SK-N-SH (cell line): Measurements from ENCODE around the gene TMPRSS9. TPM values are rescaled to one million over a fixed set of nuclear protein-coding genes. Genes with fewer than 3 reads are reported as not detected.

Experiments
- CTCF ChIA-PET: fragments of 300-600, 350-600 bp; formaldehyde crosslinking; extraction: SDS; loops from one replicate; lab custom pipeline; 2021; lab: Yijun Ruan, JAX
- POLR2A ChIA-PET: fragments of 350-600 bp; sonication (Branson Sonifier 250); formaldehyde crosslinking; extraction: SDS; loops from one replicate; lab custom pipeline; 2020; ENCODE audit warnings: antibody characterized with exemption, inconsistent platforms; lab: Yijun Ruan, JAX
- DNase-seq: peaks from one replicate; pipeline ENCODE4 v3.0.0; 2012
- H2AFZ ChIP-seq: fragments of 200-600 bp; sonication (generic); 2 replicates; pipeline ENCODE4 v1.8.1; 2016; ENCODE audit warnings: antibody characterized with exemption, mild to moderate bottlenecking, low read depth
- H3F3A ChIP-seq: fragments of 200-600 bp; sonication (generic); replicated peaks from 2 replicates; pipeline ENCODE3; 2016; ENCODE audit warnings: antibody characterized with exemption, mild to moderate bottlenecking; ENCODE audit not compliant: insufficient read depth
- H3K27ac ChIP-seq, 2 experiments: fragments of 200-500 bp in 1 of 2; fragments of 200-600 bp in 1 of 2; sonication (Bioruptor generic) in 1 of 2; sonication (generic), shearing (Covaris generic) in 1 of 2; 2 replicates each; pipeline versions ENCODE4 v1.5.1 to v1.6.1; 2014 to 2016; ENCODE audit warnings: low read depth in 2 of 2, inconsistent platforms in 1 of 2, low read length in 1 of 2, mild to moderate bottlenecking in 1 of 2, mixed read lengths in 1 of 2
- H3K27me3 ChIP-seq: fragments of 200-600 bp; sonication (generic), shearing (Covaris generic); 2 replicates; pipeline ENCODE4 v1.6.1; 2016; ENCODE audit warnings: mixed run types; ENCODE audit not compliant: insufficient read depth
- H3K36me3 ChIP-seq, 2 experiments: fragments of 200-500 bp in 1 of 2; fragments of 200-600 bp in 1 of 2; sonication (Bioruptor generic) in 1 of 2; sonication (generic) in 1 of 2; replicated peaks in 1 of 2; 2 replicates each; pipeline versions ENCODE3 to v1.5.1; 2014 to 2016; ENCODE audit warnings: low read length in 1 of 2, mild to moderate bottlenecking in 1 of 2; ENCODE audit not compliant: insufficient read depth in 2 of 2, control insufficient read depth in 1 of 2
- H3K4me1 ChIP-seq, 2 experiments: fragments of 200-500 bp in 1 of 2; fragments of 200-600 bp in 1 of 2; sonication (Bioruptor generic) in 1 of 2; sonication (generic), shearing (Covaris generic) in 1 of 2; 2 replicates each; pipeline versions ENCODE4 v1.5.1 to v1.6.1; 2014 to 2016; ENCODE audit warnings: low read depth in 1 of 2, low read length in 1 of 2, mixed run types in 1 of 2; ENCODE audit not compliant: insufficient read depth in 2 of 2, control insufficient read depth in 1 of 2
- H3K4me2 ChIP-seq: fragments of 200-600 bp; sonication (generic), shearing (Covaris generic); 2 replicates; pipeline ENCODE4 v1.6.1; 2017; ENCODE audit warnings: mixed run types
- H3K4me3 ChIP-seq, 2 experiments: fragments of 200-500 bp in 1 of 2; fragments of 200-600 bp in 1 of 2; sonication (Bioruptor generic) in 1 of 2; sonication (generic), shearing (Covaris generic) in 1 of 2; 2 replicates each; pipeline versions ENCODE4 v1.5.1 to v1.8.1; 2014 to 2016; ENCODE audit warnings: low read depth in 2 of 2, inconsistent platforms in 1 of 2, low read length in 1 of 2, mild to moderate bottlenecking in 1 of 2, mixed read lengths in 1 of 2, moderate library complexity in 1 of 2
- H3K79me2 ChIP-seq: fragments of 200-600 bp; sonication (generic); 2 replicates; pipeline ENCODE4 v1.8.1; 2017; ENCODE audit warnings: mild to moderate bottlenecking; ENCODE audit not compliant: insufficient read depth
- H3K9ac ChIP-seq: fragments of 200-600 bp; sonication (generic); 2 replicates; pipeline ENCODE4 v1.6.1; 2017; ENCODE audit warnings: mixed run types
- H3K9me2 ChIP-seq: fragments of 200-600 bp; sonication (generic); 2 replicates; pipeline ENCODE4 v1.6.1; 2017; ENCODE audit warnings: mixed run types
- H3K9me3 ChIP-seq: fragments of 200-600 bp; sonication (generic); 2 replicates; pipeline ENCODE4 v1.6.1; 2017; ENCODE audit warnings: mixed run types, mild to moderate bottlenecking, moderate library complexity
- H4K20me1 ChIP-seq: fragments of 200-600 bp; sonication (generic); 2 replicates; pipeline ENCODE4 v1.6.1; 2017; ENCODE audit warnings: mild to moderate bottlenecking, mixed run types; ENCODE audit not compliant: insufficient read depth
- CHD2 ChIP-seq: fragments of 150-350 bp; IDR thresholded peaks from 2 replicates; pipeline ENCODE4 v1.6.1; 2018; ENCODE audit warnings: low read length; ENCODE audit not compliant: partially characterized antibody
- EP300 ChIP-seq, 2 experiments: IDR thresholded peaks; 2 replicates each; pipeline versions ENCODE4 v1.4.0 to v1.6.1; 2012; ENCODE audit warnings: borderline replicate concordance in 1 of 2, low read depth in 1 of 2, low read length in 1 of 2
- EZH2phosphoT487 ChIP-seq: fragments of 200-600 bp; sonication (generic); IDR thresholded peaks from 2 replicates; pipeline ENCODE4 v1.6.1; 2017; ENCODE audit warnings: low read depth, mixed run types, mild to moderate bottlenecking, antibody characterized with exemption, moderate library complexity, borderline replicate concordance
- FOXJ3 ChIP-seq: sonication (generic); formaldehyde crosslinking; IDR thresholded peaks from 2 replicates; pipeline ENCODE4 v1.5.1; 2020; ENCODE audit warnings: mild to moderate bottlenecking, missing genetic modification reagents
- GABPA ChIP-seq: IDR thresholded peaks from 2 replicates; pipeline ENCODE4 v1.4.0; 2012; ENCODE audit warnings: low read depth, mild to moderate bottlenecking
- JUND ChIP-seq: IDR thresholded peaks from 2 replicates; pipeline ENCODE4 v1.4.0; 2012
- NFIC ChIP-seq: IDR thresholded peaks from 2 replicates; pipeline ENCODE4 v1.4.0; 2012; ENCODE audit warnings: borderline replicate concordance
- RAD21 ChIP-seq: IDR thresholded peaks from 2 replicates; pipeline ENCODE4 v1.6.1; 2012; ENCODE audit warnings: mild to moderate bottlenecking, low read length
- RFX5 ChIP-seq: IDR thresholded peaks from 2 replicates; pipeline ENCODE4 v1.6.1; 2012; ENCODE audit warnings: mild to moderate bottlenecking, improper control_type of control experiment, low read length
- SIN3A ChIP-seq: IDR thresholded peaks from 2 replicates; pipeline ENCODE4 v1.6.1; 2012; ENCODE audit warnings: low read depth, mild to moderate bottlenecking, low read length, moderate library complexity, borderline replicate concordance
- SMC3 ChIP-seq: IDR thresholded peaks from 2 replicates; pipeline ENCODE4 v1.6.1; 2012; ENCODE audit warnings: low read depth, low read length, improper control_type of control experiment
- TAF1 ChIP-seq: IDR thresholded peaks from 2 replicates; pipeline ENCODE4 v1.6.1; 2012; ENCODE audit warnings: low read depth, mild to moderate bottlenecking, low read length, moderate library complexity, borderline replicate concordance
- YY1 ChIP-seq: IDR thresholded peaks from 2 replicates; pipeline ENCODE4 v1.4.0; 2012; ENCODE audit warnings: low read depth, mild to moderate bottlenecking
- WGBS: methylation state at CpG from one replicate; pipeline ENCODE4 v1.1.6; 2017; ENCODE audit warnings: low lambda C conversion rate; 5-methylcytosine and 5-hydroxymethylcytosine counted together
- polyA plus RNA-seq, 3 experiments: library from polyadenylated mRNA; depleted of rRNA; stranded (reverse); fragments of >200 nt; gene quantifications; 2 replicates each; pipeline ENCODE4 v1.2.3, GENCODE V29; 2012
- TF ChIP-seq, protein P1 (sequence below): fragments of 200-600 bp; sonication (generic); IDR thresholded peaks from 2 replicates; pipeline ENCODE4 v1.6.1; 2017; ENCODE audit warnings: antibody characterized with exemption, mild to moderate bottlenecking, moderate library complexity
- TF ChIP-seq, protein P2 (sequence below): IDR thresholded peaks from 2 replicates; pipeline ENCODE4 v1.4.0; 2012; ENCODE audit warnings: low read depth, borderline replicate concordance
- TF ChIP-seq, protein P3 (sequence below): fragments of 150-350 bp; IDR thresholded peaks from 2 replicates; pipeline ENCODE4 v1.6.1; 2016; ENCODE audit warnings: mild to moderate bottlenecking, low read depth, low read length
- TF ChIP-seq, protein P4 (sequence below): fragments of 150-350 bp; IDR thresholded peaks from 2 replicates; pipeline ENCODE4 v1.6.1; 2017; ENCODE audit warnings: antibody characterized with exemption, low read length, low read depth, borderline replicate concordance

The TMPRSS9 gene
- polyA plus RNA-seq, 1 of the 3 experiments (the other 2 are of a cell fraction) = not detected

DNA sequence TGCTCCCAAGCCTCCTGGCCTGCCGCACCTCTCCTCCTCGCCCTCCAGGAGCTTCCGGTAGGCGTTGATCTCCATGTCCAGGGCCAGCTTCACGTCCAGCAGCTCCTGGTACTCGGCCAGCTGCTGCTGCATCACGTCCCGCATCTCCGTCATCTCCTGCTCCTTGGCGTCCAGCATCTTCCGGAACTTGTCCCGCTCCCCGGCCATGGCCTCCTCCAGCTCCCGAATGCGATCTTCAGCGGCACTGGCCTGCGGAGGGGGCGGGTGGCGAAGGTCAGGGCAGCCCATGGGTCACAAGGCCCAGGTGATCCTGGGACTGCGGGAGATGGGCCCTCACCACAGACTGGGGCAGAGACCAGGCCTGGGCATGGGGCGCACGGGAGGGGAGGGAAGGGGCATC is 74.2 kb downstream of the TMPRSS9 start:
- POLR2A ChIA-PET = interaction anchor here (1.0 kb wide), 1 partner anchor 8 kb away, joined by 4 read pairs; no protein-coding TSS in a partner anchor

More for the DNA sequence above, 74.2 kb downstream of the TMPRSS9 start:
- Histone ChIP-seq H3K79me2 (peaks cover 21% of the 10 kb centered on the region; the same call in 1 of the 2 replicates), H3F3A (peaks cover 3% of the 10 kb centered on the region), H4K20me1 (peaks cover 6% of the 10 kb centered on the region; the same call in 1 of the 2 replicates), H3K27ac (no peak overlapping the region), H3K4me1 (no peaks in the 10 kb centered on the region), H3K4me3 (no peak overlapping the region), H2AFZ (no peak overlapping the region), H3K36me3 (peaks cover 3 to 46% of the 10 kb centered on the region in 2 experiments), H3K27me3 (no peaks in the 10 kb centered on the region), H3K9me3 (no peaks in the 10 kb centered on the region)
- DNase-seq = no peak
- CTCF ChIA-PET = no interaction called here
- 98% methylated on average over 19 of the region's 22 CpGs for WGBS
- no peak for TF ChIP-seq TAF1
- no peak for TF ChIP-seq YY1
- no peak for TF ChIP-seq NFIC
- TF ChIP-seq, protein P1, sequence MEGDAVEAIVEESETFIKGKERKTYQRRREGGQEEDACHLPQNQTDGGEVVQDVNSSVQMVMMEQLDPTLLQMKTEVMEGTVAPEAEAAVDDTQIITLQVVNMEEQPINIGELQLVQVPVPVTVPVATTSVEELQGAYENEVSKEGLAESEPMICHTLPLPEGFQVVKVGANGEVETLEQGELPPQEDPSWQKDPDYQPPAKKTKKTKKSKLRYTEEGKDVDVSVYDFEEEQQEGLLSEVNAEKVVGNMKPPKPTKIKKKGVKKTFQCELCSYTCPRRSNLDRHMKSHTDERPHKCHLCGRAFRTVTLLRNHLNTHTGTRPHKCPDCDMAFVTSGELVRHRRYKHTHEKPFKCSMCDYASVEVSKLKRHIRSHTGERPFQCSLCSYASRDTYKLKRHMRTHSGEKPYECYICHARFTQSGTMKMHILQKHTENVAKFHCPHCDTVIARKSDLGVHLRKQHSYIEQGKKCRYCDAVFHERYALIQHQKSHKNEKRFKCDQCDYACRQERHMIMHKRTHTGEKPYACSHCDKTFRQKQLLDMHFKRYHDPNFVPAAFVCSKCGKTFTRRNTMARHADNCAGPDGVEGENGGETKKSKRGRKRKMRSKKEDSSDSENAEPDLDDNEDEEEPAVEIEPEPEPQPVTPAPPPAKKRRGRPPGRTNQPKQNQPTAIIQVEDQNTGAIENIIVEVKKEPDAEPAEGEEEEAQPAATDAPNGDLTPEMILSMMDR = no peak
- TF ChIP-seq JUND = no peak
- TF ChIP-seq RFX5 = no peak
- no peak for TF ChIP-seq SIN3A
- no peak for TF ChIP-seq EZH2phosphoT487
- TF ChIP-seq EP300 (IDR thresholded peaks at IDR 0.05; ENCODE audit: borderline replicate concordance in 1 of 2, low read depth in 1 of 2, low read length in 1 of 2) = no peak
- no peak for TF ChIP-seq RAD21
- TF ChIP-seq CHD2 = no peak
- TF ChIP-seq, protein P2, sequence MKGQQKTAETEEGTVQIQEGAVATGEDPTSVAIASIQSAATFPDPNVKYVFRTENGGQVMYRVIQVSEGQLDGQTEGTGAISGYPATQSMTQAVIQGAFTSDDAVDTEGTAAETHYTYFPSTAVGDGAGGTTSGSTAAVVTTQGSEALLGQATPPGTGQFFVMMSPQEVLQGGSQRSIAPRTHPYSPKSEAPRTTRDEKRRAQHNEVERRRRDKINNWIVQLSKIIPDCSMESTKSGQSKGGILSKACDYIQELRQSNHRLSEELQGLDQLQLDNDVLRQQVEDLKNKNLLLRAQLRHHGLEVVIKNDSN = no peak
- TF ChIP-seq, protein P3, sequence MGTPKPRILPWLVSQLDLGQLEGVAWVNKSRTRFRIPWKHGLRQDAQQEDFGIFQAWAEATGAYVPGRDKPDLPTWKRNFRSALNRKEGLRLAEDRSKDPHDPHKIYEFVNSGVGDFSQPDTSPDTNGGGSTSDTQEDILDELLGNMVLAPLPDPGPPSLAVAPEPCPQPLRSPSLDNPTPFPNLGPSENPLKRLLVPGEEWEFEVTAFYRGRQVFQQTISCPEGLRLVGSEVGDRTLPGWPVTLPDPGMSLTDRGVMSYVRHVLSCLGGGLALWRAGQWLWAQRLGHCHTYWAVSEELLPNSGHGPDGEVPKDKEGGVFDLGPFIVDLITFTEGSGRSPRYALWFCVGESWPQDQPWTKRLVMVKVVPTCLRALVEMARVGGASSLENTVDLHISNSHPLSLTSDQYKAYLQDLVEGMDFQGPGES = no peak
- TF ChIP-seq SMC3 = no peak
- TF ChIP-seq, protein P4, sequence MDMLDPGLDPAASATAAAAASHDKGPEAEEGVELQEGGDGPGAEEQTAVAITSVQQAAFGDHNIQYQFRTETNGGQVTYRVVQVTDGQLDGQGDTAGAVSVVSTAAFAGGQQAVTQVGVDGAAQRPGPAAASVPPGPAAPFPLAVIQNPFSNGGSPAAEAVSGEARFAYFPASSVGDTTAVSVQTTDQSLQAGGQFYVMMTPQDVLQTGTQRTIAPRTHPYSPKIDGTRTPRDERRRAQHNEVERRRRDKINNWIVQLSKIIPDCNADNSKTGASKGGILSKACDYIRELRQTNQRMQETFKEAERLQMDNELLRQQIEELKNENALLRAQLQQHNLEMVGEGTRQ = no peak
- TF ChIP-seq FOXJ3 (CRISPR knock-in tag) = no peak
- TF ChIP-seq GABPA = no peak
- TF ChIP-seq, all 33 proteins: peak for 0
- H3K4me2 ChIP-seq = no peak overlapping the region
- no peak overlapping the region for H3K9ac ChIP-seq
- H3K9me2 ChIP-seq = no peaks in the 10 kb centered on the region
